ENCODE results near the gene ANKRD23.

The ANKRD23 gene

GRCh38 chr2:96881349-96882195 lies 37.8 kb upstream of the ANKRD23 start:
- Histone ChIP-seq H4K20me1 (ENCODE audit: insufficient read depth, low read length) (no peaks in the 10 kb centered on the region), H3K27me3 (ENCODE audit: insufficient read depth, low read length) (peaks cover 9% of the 10 kb centered on the region), H3K4me1 (ENCODE audit: insufficient read depth, low read length, severe bottlenecking) (no peaks in the 10 kb centered on the region), H3K79me2 (ENCODE audit: insufficient read depth, low read length) (no peaks in the 10 kb centered on the region), H3K4me3 (ENCODE audit: low read depth, low read length, poor library complexity, severe bottlenecking) (no peak overlapping the region), H3K36me3 (ENCODE audit: insufficient read depth, low read length) (no peaks in the 10 kb centered on the region), H3K9me2 (ENCODE audit: low read depth, low read length) (no peaks in the 10 kb centered on the region), H3K9me3 (ENCODE audit: low read length) (no peaks in the 10 kb centered on the region), H3K9ac (ENCODE audit: low read length) (no peak overlapping the region), H3K4me2 (ENCODE audit: low read length) (no peak overlapping the region), H3K27ac (ENCODE audit: low read depth, low read length, poor library complexity, severe bottlenecking) (no peak overlapping the region), H2AFZ (ENCODE audit: low read length) (no peak overlapping the region), H3F3A (ENCODE audit: insufficient read depth, low read length) (no peaks in the 10 kb centered on the region)
- no peak for TF ChIP-seq EZH2 (IDR thresholded peaks at IDR 0.05; ENCODE audit: borderline replicate concordance, low read length)

- H3K4me2 ChIP-seq (ENCODE audit: low read length): no peak overlapping the region
- no peaks in the 10 kb centered on the region for H3F3A ChIP-seq (ENCODE audit: insufficient read depth, low read length)
- no peak overlapping the region for H3K27ac ChIP-seq (ENCODE audit: low read depth, low read length, poor library complexity, severe bottlenecking)
- no peaks in the 10 kb centered on the region for H3K9me2 ChIP-seq (ENCODE audit: low read depth, low read length)
- H3K27me3 ChIP-seq (ENCODE audit: insufficient read depth, low read length): peaks cover 9% of the 10 kb centered on the region
- H3K4me1 ChIP-seq (ENCODE audit: insufficient read depth, low read length, severe bottlenecking): no peaks in the 10 kb centered on the region
- H3K9me3 ChIP-seq (ENCODE audit: low read length): no peaks in the 10 kb centered on the region
- no peak overlapping the region for H2AFZ ChIP-seq (ENCODE audit: low read length)
- H3K9ac ChIP-seq (ENCODE audit: low read length): no peak overlapping the region
- no peak overlapping the region for H3K4me3 ChIP-seq (ENCODE audit: low read depth, low read length, poor library complexity, severe bottlenecking)
- no peaks in the 10 kb centered on the region for H3K79me2 ChIP-seq (ENCODE audit: insufficient read depth, low read length)
- no peaks in the 10 kb centered on the region for H3K36me3 ChIP-seq (ENCODE audit: insufficient read depth, low read length)
- no peaks in the 10 kb centered on the region for H4K20me1 ChIP-seq (ENCODE audit: insufficient read depth, low read length)
- TF ChIP-seq CTCF (IDR thresholded peaks at IDR 0.05; ENCODE audit: low read length) (no peak), EZH2 (IDR thresholded peaks at IDR 0.05; ENCODE audit: borderline replicate concordance, low read length) (no peak)
Observed at GRCh38 chr2:96880891-96881273, 37.1 kb upstream of the ANKRD23 start.

GRCh38 chr2:96879545-96880040 lies 35.8 kb upstream of the ANKRD23 start:
- Histone ChIP-seq H3K4me1 (ENCODE audit: insufficient read depth, low read length, severe bottlenecking) (peaks cover under 1% of the 10 kb centered on the region), H3K4me2 (ENCODE audit: low read length) (no peak overlapping the region), H3K9ac (ENCODE audit: low read length) (no peak overlapping the region), H2AFZ (ENCODE audit: low read length) (no peak overlapping the region), H3K36me3 (ENCODE audit: insufficient read depth, low read length) (no peaks in the 10 kb centered on the region), H3K9me2 (ENCODE audit: low read depth, low read length) (no peaks in the 10 kb centered on the region), H3K27me3 (ENCODE audit: insufficient read depth, low read length) (peaks cover 12% of the 10 kb centered on the region), H3K27ac (ENCODE audit: low read depth, low read length, poor library complexity, severe bottlenecking) (no peak overlapping the region), H4K20me1 (ENCODE audit: insufficient read depth, low read length) (no peaks in the 10 kb centered on the region), H3K4me3 (ENCODE audit: low read depth, low read length, poor library complexity, severe bottlenecking) (no peak overlapping the region), H3K79me2 (ENCODE audit: insufficient read depth, low read length) (no peaks in the 10 kb centered on the region), H3F3A (ENCODE audit: insufficient read depth, low read length) (no peaks in the 10 kb centered on the region), H3K9me3 (ENCODE audit: low read length) (no peaks in the 10 kb centered on the region)
- TF ChIP-seq EZH2 (IDR thresholded peaks at IDR 0.05; ENCODE audit: borderline replicate concordance, low read length) (no peak), CTCF (IDR thresholded peaks at IDR 0.05; ENCODE audit: low read length) (no peak)

Data from OCI-LY1 (cell line).